NT2/D1 (cell line): ENCODE data around the gene GPR176.
"Not testable (repeated sequence)": the region's sequence is repeated elsewhere in the genome, so short reads cannot be mapped to it uniquely, and the experiment has no call there.

ENCODE experiments used
- DNase-seq: peaks from one replicate; pipeline ENCODE4 v3.0.0-alpha.2; 2011; ENCODE audit warnings: low read depth, low spot score
- H3K27me3 ChIP-seq: 2 replicates; pipeline ENCODE4 v1.6.0; 2011; ENCODE audit warnings: mild to moderate bottlenecking; ENCODE audit not compliant: insufficient read length, insufficient read depth
- H3K36me3 ChIP-seq: 2 replicates; pipeline ENCODE4 v1.6.1; 2011; ENCODE audit warnings: mild to moderate bottlenecking, low read length, mixed read lengths; ENCODE audit not compliant: insufficient read depth, insufficient read length
- H3K4me1 ChIP-seq: 2 replicates; pipeline ENCODE4 v1.5.1; 2011; ENCODE audit not compliant: insufficient read depth, insufficient read length
- H3K4me3 ChIP-seq: 2 replicates; pipeline ENCODE4 v1.5.1; 2011; ENCODE audit warnings: low read depth; ENCODE audit not compliant: insufficient read length
- H3K9ac ChIP-seq: 2 replicates; pipeline ENCODE4 v1.6.0; 2011; ENCODE audit warnings: low read depth; ENCODE audit not compliant: insufficient read length
- H3K9me3 ChIP-seq: 2 replicates; pipeline ENCODE4 v1.5.1; 2011; ENCODE audit warnings: mild to moderate bottlenecking, low read length; ENCODE audit not compliant: insufficient read depth
- SUZ12 ChIP-seq: IDR thresholded peaks from 2 replicates; pipeline ENCODE4 v1.6.1; 2011; ENCODE audit not compliant: insufficient read length, insufficient read depth; ENCODE audit errors: extremely low read depth
- YY1 ChIP-seq: IDR thresholded peaks from 2 replicates; pipeline ENCODE4 v1.6.1; 2011; ENCODE audit not compliant: insufficient read length, insufficient read depth
- ZNF274 ChIP-seq: IDR thresholded peaks from 2 replicates; pipeline ENCODE4 v1.6.1; 2011; ENCODE audit warnings: mild to moderate bottlenecking, low read depth, low read length

Gene GPR176

GRCh38 chr15:39828374-39828931 lies 91.6 kb downstream of the GPR176 start:
- no peak for DNase-seq
- no peak for TF ChIP-seq ZNF274
- TF ChIP-seq YY1, result no peak
- TF ChIP-seq SUZ12, result no peak
- no peaks in the 10 kb centered on the region for H3K4me1 ChIP-seq
- no peaks in the 10 kb centered on the region for H3K27me3 ChIP-seq
- H3K36me3 ChIP-seq, result no peaks in the 10 kb centered on the region
- H3K9me3 ChIP-seq, result 0 out of 2 replicates have a peak, but pooled peaks cover 8% of the 10 kb centered on the region
- H3K4me3 ChIP-seq, result no peak overlapping the region
- H3K9ac ChIP-seq, result no peak overlapping the region

GRCh38 chr15:39826975-39827374 lies 93.1 kb downstream of the GPR176 start:
- Histone ChIP-seq H3K4me1 (no peaks in the 10 kb centered on the region), H3K4me3 (no peak overlapping the region), H3K9me3 (0 out of 2 replicates have a peak, but pooled peaks cover 8% of the 10 kb centered on the region), H3K27me3 (no peaks in the 10 kb centered on the region), H3K9ac (no peak overlapping the region), H3K36me3 (no peaks in the 10 kb centered on the region)
- TF ChIP-seq ZNF274 (no peak), SUZ12 (no peak), YY1 (no peak)
- no peak for DNase-seq

GRCh38 chr15:39823634-39824033 lies 96.4 kb downstream of the GPR176 start:
- TF ChIP-seq ZNF274 (no peak), YY1 (no peak), SUZ12 (no peak)
- no peak overlapping the region for H3K9ac ChIP-seq
- 0 out of 2 replicates have a peak, but pooled peaks cover 8% of the 10 kb centered on the region for H3K9me3 ChIP-seq
- H3K36me3 ChIP-seq, result no peaks in the 10 kb centered on the region
- no peak overlapping the region for H3K4me3 ChIP-seq
- no peaks in the 10 kb centered on the region for H3K27me3 ChIP-seq
- no peaks in the 10 kb centered on the region for H3K4me1 ChIP-seq
- no peak for DNase-seq

- no peaks in the 10 kb centered on the region for H3K4me1 ChIP-seq
- H3K36me3 ChIP-seq, result no peaks in the 10 kb centered on the region
- 0 out of 2 replicates have a peak, but pooled peaks cover 8% of the 10 kb centered on the region for H3K9me3 ChIP-seq
- no peaks in the 10 kb centered on the region for H3K27me3 ChIP-seq
- TF ChIP-seq YY1, result no peak
- H3K9ac ChIP-seq, result no peak overlapping the region
- H3K4me3 ChIP-seq, result no peak overlapping the region
- DNase-seq, result no peak
These were observed 99.9 kb downstream of the GPR176 start for GRCh38 chr15:39820050-39820602.

- Histone ChIP-seq H3K36me3 (no peaks in the 10 kb centered on the region), H3K9me3 (0 out of 2 replicates have a peak, but pooled peaks cover 8% of the 10 kb centered on the region), H3K4me3 (no peak overlapping the region), H3K9ac (no peak overlapping the region), H3K4me1 (no peaks in the 10 kb centered on the region), H3K27me3 (no peaks in the 10 kb centered on the region)
- DNase-seq, result no peak
- TF ChIP-seq ZNF274, result no peak
- TF ChIP-seq SUZ12, result no peak
- TF ChIP-seq YY1, result no peak
These were observed 100.5 kb downstream of the GPR176 start for GRCh38 chr15:39819533-39819932.

GRCh38 chr15:39817892-39818291 lies 102.2 kb downstream of the GPR176 start:
- no peaks in the 10 kb centered on the region for H3K36me3 ChIP-seq
- DNase-seq, result no peak
- H3K9me3 ChIP-seq, result no peaks in the 10 kb centered on the region
- TF ChIP-seq SUZ12, result no peak
- TF ChIP-seq YY1, result no peak
- no peak for TF ChIP-seq ZNF274
- H3K9ac ChIP-seq, result no peak overlapping the region
- H3K4me1 ChIP-seq, result no peaks in the 10 kb centered on the region
- H3K4me3 ChIP-seq, result no peak overlapping the region
- no peaks in the 10 kb centered on the region for H3K27me3 ChIP-seq

GRCh38 chr15:39814489-39814888 lies 105.6 kb downstream of the GPR176 start:
- H3K4me3 ChIP-seq, result no peak overlapping the region
- no peaks in the 10 kb centered on the region for H3K4me1 ChIP-seq
- no peak overlapping the region for H3K9ac ChIP-seq
- DNase-seq, result no peak
- H3K9me3 ChIP-seq, result no peaks in the 10 kb centered on the region
- H3K36me3 ChIP-seq, result no peaks in the 10 kb centered on the region
- no peak for TF ChIP-seq SUZ12
- TF ChIP-seq ZNF274, result no peak
- no peak for TF ChIP-seq YY1
- no peaks in the 10 kb centered on the region for H3K27me3 ChIP-seq

- not testable (repeated sequence) for H3K36me3 ChIP-seq
These were observed 107.4 kb downstream of the GPR176 start for GRCh38 chr15:39812651-39813050.

More at GRCh38 chr15:39812651-39813050, 107.4 kb downstream of the GPR176 start:
- not testable (repeated sequence) for H3K4me3 ChIP-seq, H3K9me3 ChIP-seq, H3K27me3 ChIP-seq, H3K4me1 ChIP-seq, DNase-seq, H3K9ac ChIP-seq
